22Rv1 (cell line): Measurements from ENCODE around the gene APIP.

Experiments used
- CTCF ChIP-seq: fragments of 450-650 bp; IDR thresholded peaks from 2 replicates; pipeline ENCODE4 v1.5.1; 2017; ENCODE audit warnings: mild to moderate bottlenecking
- ZFX ChIP-seq: fragments of 450-650 bp; IDR thresholded peaks from 2 replicates; pipeline ENCODE4 v1.6.1; 2017; ENCODE audit warnings: antibody characterized with exemption, borderline replicate concordance

- TF ChIP-seq CTCF (no peak), ZFX (no peak)
These were observed 10.5 kb downstream of the APIP start for GRCh38 chr11:34905666-34906065.
